Liver (tissue), 9 donors: ENCODE measurements around the gene TNPO3. TPM values are rescaled to one million over a fixed set of nuclear protein-coding genes. Genes with fewer than 3 reads are reported as not detected.

Source experiments
- DNase-seq: peaks from one replicate; pipeline ENCODE4 v3.0.0-alpha.2; 2017; ENCODE audit warnings: low spot score
- H3K27ac ChIP-seq, 2 donors: one replicate each; pipeline ENCODE4 v1.7.0; 2013; ENCODE audit warnings: inconsistent platforms in 2 of 2, low read length in 2 of 2, control low read depth in 1 of 2, low read depth in 1 of 2, mild to moderate bottlenecking in 1 of 2
- H3K27me3 ChIP-seq, 4 donors: one replicate each; pipeline versions ENCODE4 v1.6.1 to v1.7.0; 2013; ENCODE audit warnings: low read length in 3 of 4, inconsistent platforms in 1 of 4, mild to moderate bottlenecking in 1 of 4, moderate library complexity in 1 of 4; ENCODE audit not compliant: control insufficient read depth in 4 of 4, insufficient read depth in 4 of 4
- H3K36me3 ChIP-seq, 4 donors: one replicate each; pipeline versions ENCODE4 v1.6.1 to v1.7.0; 2013; ENCODE audit warnings: low read length in 3 of 4, mild to moderate bottlenecking in 3 of 4, low read depth in 1 of 4, moderate library complexity in 1 of 4; ENCODE audit not compliant: control insufficient read depth in 4 of 4, insufficient read depth in 3 of 4
- H3K4me1 ChIP-seq, 4 donors: one replicate each; pipeline versions ENCODE4 v1.6.1 to v1.7.0; 2013; ENCODE audit warnings: low read length in 3 of 4, mild to moderate bottlenecking in 3 of 4, moderate library complexity in 1 of 4; ENCODE audit not compliant: control insufficient read depth in 4 of 4, insufficient read depth in 4 of 4
- H3K4me3 ChIP-seq, 3 donors: one replicate each; pipeline versions ENCODE4 v1.6.1 to v1.7.0; 2013; ENCODE audit warnings: low read length in 3 of 3, control low read depth in 1 of 3, low read depth in 1 of 3, mild to moderate bottlenecking in 1 of 3
- H3K9ac ChIP-seq, 2 donors: one replicate each; pipeline ENCODE4 v1.7.0; 2013; ENCODE audit warnings: low read length in 2 of 2, mild to moderate bottlenecking in 2 of 2, moderate library complexity in 2 of 2, control low read depth in 1 of 2, low read depth in 1 of 2
- H3K9me3 ChIP-seq, 4 donors: one replicate each; pipeline versions ENCODE4 v1.6.1 to v1.7.0; 2013; ENCODE audit warnings: low read length in 3 of 4; ENCODE audit not compliant: control insufficient read depth in 4 of 4
- EGR1 ChIP-seq, 2 donors: IDR thresholded peaks; 2 replicates each; pipeline ENCODE4 v1.6.1; 2016 to 2018; ENCODE audit warnings: antibody characterized with exemption in 2 of 2, low read depth in 2 of 2
- FOXA1 ChIP-seq: IDR thresholded peaks from 2 replicates; pipeline ENCODE4 v1.6.1; 2016; ENCODE audit warnings: antibody characterized with exemption
- FOXA2 ChIP-seq: IDR thresholded peaks from 2 replicates; pipeline ENCODE4 v1.6.1; 2016; ENCODE audit warnings: antibody characterized with exemption
- GABPA ChIP-seq, 2 donors: IDR thresholded peaks in 1 of 2; conservative IDR thresholded peaks in 1 of 2; 2 replicates each; pipeline ENCODE4 v1.6.1; 2016; ENCODE audit warnings: antibody characterized with exemption in 2 of 2, mild to moderate bottlenecking in 1 of 2, moderate library complexity in 1 of 2
- HNF4A ChIP-seq, 2 donors: conservative IDR thresholded peaks; 2 replicates each; pipeline ENCODE4 v1.6.1; 2016; ENCODE audit warnings: antibody characterized with exemption in 2 of 2, mild to moderate bottlenecking in 2 of 2
- HNF4G ChIP-seq: IDR thresholded peaks from 2 replicates; pipeline ENCODE4 v1.6.1; 2016; ENCODE audit warnings: antibody characterized with exemption
- JUND ChIP-seq, 2 donors: IDR thresholded peaks; 2 replicates each; pipeline ENCODE4 v1.6.1; 2016; ENCODE audit warnings: antibody characterized with exemption in 2 of 2
- NR2F2 ChIP-seq: IDR thresholded peaks from 2 replicates; pipeline ENCODE4 v1.6.1; 2016; ENCODE audit warnings: antibody characterized with exemption
- RAD21 ChIP-seq, 2 donors: IDR thresholded peaks; 2 replicates each; pipeline ENCODE4 v1.6.1; 2016; ENCODE audit warnings: antibody characterized with exemption in 2 of 2, mild to moderate bottlenecking in 2 of 2
- RXRA ChIP-seq, 2 donors: IDR thresholded peaks; 2 replicates each; pipeline ENCODE4 v1.6.1; 2017 to 2018; ENCODE audit warnings: antibody characterized with exemption in 2 of 2, mild to moderate bottlenecking in 1 of 2
- SP1 ChIP-seq: IDR thresholded peaks from 2 replicates; pipeline ENCODE4 v1.6.1; 2018; ENCODE audit warnings: antibody characterized with exemption, mild to moderate bottlenecking
- TAF1 ChIP-seq: conservative IDR thresholded peaks from 2 replicates; pipeline ENCODE4 v1.6.1; 2016; ENCODE audit warnings: antibody characterized with exemption, mild to moderate bottlenecking
- YY1 ChIP-seq: IDR thresholded peaks from 2 replicates; pipeline ENCODE4 v1.6.1; 2016; ENCODE audit warnings: antibody characterized with exemption, mild to moderate bottlenecking
- WGBS: extraction: QIAGEN DNeasy Blood & Tissue Kit; methylation state at CpG from one replicate; pipeline ENCODE4 v1.1.7; 2013; 5-methylcytosine and 5-hydroxymethylcytosine counted together
- polyA plus RNA-seq, 2 donors: library from polyadenylated mRNA; stranded (reverse) in 1 of 2; unstranded in 1 of 2; fragments of 200-250 nt in 1 of 2; fragments of >200 nt in 1 of 2; fragmentation: Nextera tagmentation in 1 of 2; extraction: Ambion mirVana in 1 of 2; gene quantifications; one replicate each; pipeline versions ENCODE4 v1.2.1 to v1.2.3, GENCODE V29; 2013 to 2015
- total RNA-seq, 2 donors: library from RNA; depleted of rRNA; stranded (reverse); fragments of >200 nt; gene quantifications; one replicate each; pipeline ENCODE4 v1.2.3, GENCODE V29; 2014
- TF ChIP-seq, protein P1 (sequence below): IDR thresholded peaks from 2 replicates; pipeline ENCODE4 v1.6.1; 2016; ENCODE audit warnings: antibody characterized with exemption
- TF ChIP-seq, protein P2 (sequence below): IDR thresholded peaks from 2 replicates; pipeline ENCODE4 v1.6.1; 2016; ENCODE audit warnings: antibody characterized with exemption
- TF ChIP-seq, protein P3 (sequence below): IDR thresholded peaks from 2 replicates; pipeline ENCODE4 v1.6.1; 2016; ENCODE audit warnings: antibody characterized with exemption
- TF ChIP-seq, protein P4 (sequence below): IDR thresholded peaks from 2 replicates; pipeline ENCODE4 v1.6.1; 2016; ENCODE audit warnings: antibody characterized with exemption, mild to moderate bottlenecking
- TF ChIP-seq, protein P5 (sequence below): fragments of 150-350 bp; IDR thresholded peaks from 2 replicates; pipeline ENCODE4 v1.5.1; 2017; ENCODE audit warnings: improper control_type of control experiment, low read depth, low read length; ENCODE audit not compliant: missing input control
- donor health status: healthy.
- donor health status: healthy.
- donor health status: healthy.
- donor health status: healthy.
- donor health status: healthy.

TNPO3 gene
- total and polyA plus RNA-seq, 4 donors = 9.2 to 38.9 (median 20.0) TPM

DNA sequence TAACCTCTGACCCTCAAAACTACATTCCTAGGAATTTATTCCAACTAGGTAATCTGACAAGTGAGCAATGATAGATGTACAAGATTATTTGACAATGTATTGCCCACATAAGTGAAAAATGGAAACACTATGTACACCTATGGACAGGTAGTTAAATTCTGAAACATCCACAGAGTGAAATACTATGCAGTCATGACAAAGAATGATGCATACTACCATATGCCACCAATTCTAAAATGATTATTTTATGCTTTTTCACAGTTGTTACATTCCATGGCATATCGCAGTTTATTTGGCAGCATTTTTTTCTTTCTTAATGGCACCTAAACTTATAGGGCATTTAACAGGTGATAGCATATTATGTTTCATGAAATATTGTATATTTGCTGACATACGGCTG is 20.1 kb upstream of the TNPO3 start:
- no peaks in the 10 kb centered on the region for H3K36me3 ChIP-seq
- no peak overlapping the region for H3K4me3 ChIP-seq
- no peak for DNase-seq
- no peaks in the 10 kb centered on the region for H3K27me3 ChIP-seq
- no peak overlapping the region for H3K27ac ChIP-seq
- no peaks in the 10 kb centered on the region for H3K4me1 ChIP-seq
- TF ChIP-seq, protein P1, sequence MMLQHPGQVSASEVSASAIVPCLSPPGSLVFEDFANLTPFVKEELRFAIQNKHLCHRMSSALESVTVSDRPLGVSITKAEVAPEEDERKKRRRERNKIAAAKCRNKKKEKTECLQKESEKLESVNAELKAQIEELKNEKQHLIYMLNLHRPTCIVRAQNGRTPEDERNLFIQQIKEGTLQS = no peak
- no peak for TF ChIP-seq RXRA (IDR thresholded peaks at IDR 0.05)
- H3K9ac ChIP-seq = no peak overlapping the region
- H3K9me3 ChIP-seq = no peaks in the 10 kb centered on the region
- 97% methylated on average over 2 of the region's 2 CpGs for WGBS

DNA sequence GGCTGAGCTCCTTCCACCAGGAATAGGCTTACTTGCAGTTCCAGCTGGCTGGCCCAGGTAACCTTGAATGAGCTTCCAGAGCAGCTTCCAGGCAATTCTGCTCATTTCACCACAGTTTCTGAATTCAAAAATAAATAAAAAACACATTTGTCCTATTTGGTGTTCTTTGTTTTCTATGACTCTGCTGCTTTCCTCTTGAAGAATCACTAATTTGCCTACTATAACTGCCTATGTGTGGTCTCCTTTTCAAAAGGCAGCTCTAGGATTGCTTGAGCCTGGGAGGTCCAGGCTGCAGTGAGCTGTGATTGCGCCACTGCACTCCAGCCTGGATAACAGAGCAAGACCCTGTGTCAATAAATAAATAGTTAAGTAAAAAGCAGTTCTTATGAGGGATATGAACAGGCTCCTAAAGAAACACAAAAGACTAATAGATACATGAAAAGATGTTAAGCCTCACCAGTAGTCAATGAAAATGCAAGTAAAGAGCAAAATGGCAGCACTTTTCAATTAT is 19.5 kb upstream of the TNPO3 start:
- H3K4me1 ChIP-seq = no peaks in the 10 kb centered on the region
- no peak overlapping the region for H3K9ac ChIP-seq
- H3K4me3 ChIP-seq = no peak overlapping the region
- WGBS = 93% methylated on average over 1 of the region's 1 CpG
- no peak for DNase-seq
- H3K9me3 ChIP-seq = no peaks in the 10 kb centered on the region
- H3K27me3 ChIP-seq = no peaks in the 10 kb centered on the region
- TF ChIP-seq, protein P2, sequence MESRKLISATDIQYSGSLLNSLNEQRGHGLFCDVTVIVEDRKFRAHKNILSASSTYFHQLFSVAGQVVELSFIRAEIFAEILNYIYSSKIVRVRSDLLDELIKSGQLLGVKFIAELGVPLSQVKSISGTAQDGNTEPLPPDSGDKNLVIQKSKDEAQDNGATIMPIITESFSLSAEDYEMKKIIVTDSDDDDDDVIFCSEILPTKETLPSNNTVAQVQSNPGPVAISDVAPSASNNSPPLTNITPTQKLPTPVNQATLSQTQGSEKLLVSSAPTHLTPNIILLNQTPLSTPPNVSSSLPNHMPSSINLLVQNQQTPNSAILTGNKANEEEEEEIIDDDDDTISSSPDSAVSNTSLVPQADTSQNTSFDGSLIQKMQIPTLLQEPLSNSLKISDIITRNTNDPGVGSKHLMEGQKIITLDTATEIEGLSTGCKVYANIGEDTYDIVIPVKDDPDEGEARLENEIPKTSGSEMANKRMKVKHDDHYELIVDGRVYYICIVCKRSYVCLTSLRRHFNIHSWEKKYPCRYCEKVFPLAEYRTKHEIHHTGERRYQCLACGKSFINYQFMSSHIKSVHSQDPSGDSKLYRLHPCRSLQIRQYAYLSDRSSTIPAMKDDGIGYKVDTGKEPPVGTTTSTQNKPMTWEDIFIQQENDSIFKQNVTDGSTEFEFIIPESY = no peak
- TF ChIP-seq SP1 (no peak), HNF4A (conservative IDR thresholded peaks at IDR 0.05) (no peak), JUND (IDR thresholded peaks at IDR 0.05) (no peak), RAD21 (IDR thresholded peaks at IDR 0.05) (no peak), FOXA2 (no peak), RXRA (IDR thresholded peaks at IDR 0.05) (no peak), HNF4G (no peak), EGR1 (IDR thresholded peaks at IDR 0.05; ENCODE audit: low read depth in 2 of 2) (no peak), FOXA1 (no peak), TAF1 (no peak), YY1 (no peak), NR2F2 (no peak), GABPA (IDR thresholded peaks at IDR 0.05 in 1 of 2, conservative IDR thresholded peaks at IDR 0.05 in 1 of 2) (no peak)
- TF ChIP-seq, protein P3, sequence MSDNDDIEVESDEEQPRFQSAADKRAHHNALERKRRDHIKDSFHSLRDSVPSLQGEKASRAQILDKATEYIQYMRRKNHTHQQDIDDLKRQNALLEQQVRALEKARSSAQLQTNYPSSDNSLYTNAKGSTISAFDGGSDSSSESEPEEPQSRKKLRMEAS = no peak
- TF ChIP-seq, protein P4, sequence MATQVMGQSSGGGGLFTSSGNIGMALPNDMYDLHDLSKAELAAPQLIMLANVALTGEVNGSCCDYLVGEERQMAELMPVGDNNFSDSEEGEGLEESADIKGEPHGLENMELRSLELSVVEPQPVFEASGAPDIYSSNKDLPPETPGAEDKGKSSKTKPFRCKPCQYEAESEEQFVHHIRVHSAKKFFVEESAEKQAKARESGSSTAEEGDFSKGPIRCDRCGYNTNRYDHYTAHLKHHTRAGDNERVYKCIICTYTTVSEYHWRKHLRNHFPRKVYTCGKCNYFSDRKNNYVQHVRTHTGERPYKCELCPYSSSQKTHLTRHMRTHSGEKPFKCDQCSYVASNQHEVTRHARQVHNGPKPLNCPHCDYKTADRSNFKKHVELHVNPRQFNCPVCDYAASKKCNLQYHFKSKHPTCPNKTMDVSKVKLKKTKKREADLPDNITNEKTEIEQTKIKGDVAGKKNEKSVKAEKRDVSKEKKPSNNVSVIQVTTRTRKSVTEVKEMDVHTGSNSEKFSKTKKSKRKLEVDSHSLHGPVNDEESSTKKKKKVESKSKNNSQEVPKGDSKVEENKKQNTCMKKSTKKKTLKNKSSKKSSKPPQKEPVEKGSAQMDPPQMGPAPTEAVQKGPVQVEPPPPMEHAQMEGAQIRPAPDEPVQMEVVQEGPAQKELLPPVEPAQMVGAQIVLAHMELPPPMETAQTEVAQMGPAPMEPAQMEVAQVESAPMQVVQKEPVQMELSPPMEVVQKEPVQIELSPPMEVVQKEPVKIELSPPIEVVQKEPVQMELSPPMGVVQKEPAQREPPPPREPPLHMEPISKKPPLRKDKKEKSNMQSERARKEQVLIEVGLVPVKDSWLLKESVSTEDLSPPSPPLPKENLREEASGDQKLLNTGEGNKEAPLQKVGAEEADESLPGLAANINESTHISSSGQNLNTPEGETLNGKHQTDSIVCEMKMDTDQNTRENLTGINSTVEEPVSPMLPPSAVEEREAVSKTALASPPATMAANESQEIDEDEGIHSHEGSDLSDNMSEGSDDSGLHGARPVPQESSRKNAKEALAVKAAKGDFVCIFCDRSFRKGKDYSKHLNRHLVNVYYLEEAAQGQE = no peak
- TF ChIP-seq, protein P1 = no peak
- TF ChIP-seq, protein P5, sequence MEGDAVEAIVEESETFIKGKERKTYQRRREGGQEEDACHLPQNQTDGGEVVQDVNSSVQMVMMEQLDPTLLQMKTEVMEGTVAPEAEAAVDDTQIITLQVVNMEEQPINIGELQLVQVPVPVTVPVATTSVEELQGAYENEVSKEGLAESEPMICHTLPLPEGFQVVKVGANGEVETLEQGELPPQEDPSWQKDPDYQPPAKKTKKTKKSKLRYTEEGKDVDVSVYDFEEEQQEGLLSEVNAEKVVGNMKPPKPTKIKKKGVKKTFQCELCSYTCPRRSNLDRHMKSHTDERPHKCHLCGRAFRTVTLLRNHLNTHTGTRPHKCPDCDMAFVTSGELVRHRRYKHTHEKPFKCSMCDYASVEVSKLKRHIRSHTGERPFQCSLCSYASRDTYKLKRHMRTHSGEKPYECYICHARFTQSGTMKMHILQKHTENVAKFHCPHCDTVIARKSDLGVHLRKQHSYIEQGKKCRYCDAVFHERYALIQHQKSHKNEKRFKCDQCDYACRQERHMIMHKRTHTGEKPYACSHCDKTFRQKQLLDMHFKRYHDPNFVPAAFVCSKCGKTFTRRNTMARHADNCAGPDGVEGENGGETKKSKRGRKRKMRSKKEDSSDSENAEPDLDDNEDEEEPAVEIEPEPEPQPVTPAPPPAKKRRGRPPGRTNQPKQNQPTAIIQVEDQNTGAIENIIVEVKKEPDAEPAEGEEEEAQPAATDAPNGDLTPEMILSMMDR = no peak
- no peak overlapping the region for H3K27ac ChIP-seq
- H3K36me3 ChIP-seq = no peaks in the 10 kb centered on the region
